Stimulated activated CD8-positive, alpha-beta memory T cell treated with anti-CD3 and anti-CD28 coated beads, Interleukin-4, amount 100 ng/mL, for 4 hours (primary cell): ENCODE measurements around the gene DEK.
A peak's percentile ranks its signal among the peaks of the same experiment; 100 is the strongest.
"Not testable (repeated sequence)": the region's sequence is repeated elsewhere in the genome, so short reads cannot be mapped to it uniquely, and the experiment has no call there.

Experiments used
- DNase-seq, 2 donors: peaks; one replicate each; pipeline ENCODE4 v3.0.0-alpha.2; 2020; ENCODE audit warnings: low read depth in 2 of 2, low spot score in 1 of 2

DEK gene, protein sequence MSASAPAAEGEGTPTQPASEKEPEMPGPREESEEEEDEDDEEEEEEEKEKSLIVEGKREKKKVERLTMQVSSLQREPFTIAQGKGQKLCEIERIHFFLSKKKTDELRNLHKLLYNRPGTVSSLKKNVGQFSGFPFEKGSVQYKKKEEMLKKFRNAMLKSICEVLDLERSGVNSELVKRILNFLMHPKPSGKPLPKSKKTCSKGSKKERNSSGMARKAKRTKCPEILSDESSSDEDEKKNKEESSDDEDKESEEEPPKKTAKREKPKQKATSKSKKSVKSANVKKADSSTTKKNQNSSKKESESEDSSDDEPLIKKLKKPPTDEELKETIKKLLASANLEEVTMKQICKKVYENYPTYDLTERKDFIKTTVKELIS

GRCh38 chr6:18264219-18264922 is at the start of gene DEK:
TSS of gene DEK (minus strand) at chr6:18264530. CDS start at chr6:18263987, 543 bp downstream.
- peak; percentile 72 to 75 for DNase-seq

DNA sequence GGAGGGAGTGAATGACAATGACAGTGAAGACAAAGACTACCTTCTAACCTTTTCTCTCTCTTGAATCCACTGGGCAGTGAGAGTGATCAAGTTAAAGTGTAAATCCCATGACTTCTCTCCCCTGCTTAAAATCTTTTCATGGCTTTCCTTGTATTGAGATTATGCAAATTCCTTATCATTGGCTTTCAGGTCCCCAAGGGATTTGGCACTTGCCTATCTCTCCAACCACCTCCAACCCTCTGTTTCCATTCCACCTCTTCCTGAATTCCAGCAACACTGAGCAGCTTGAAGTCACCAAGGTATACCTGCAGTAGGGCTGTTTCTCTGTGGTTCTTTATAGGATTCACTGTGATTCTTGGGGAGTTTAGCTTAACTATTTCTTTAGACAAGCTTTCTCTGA is 48.0 kb upstream of the DEK start:
- no peak for DNase-seq

DNA sequence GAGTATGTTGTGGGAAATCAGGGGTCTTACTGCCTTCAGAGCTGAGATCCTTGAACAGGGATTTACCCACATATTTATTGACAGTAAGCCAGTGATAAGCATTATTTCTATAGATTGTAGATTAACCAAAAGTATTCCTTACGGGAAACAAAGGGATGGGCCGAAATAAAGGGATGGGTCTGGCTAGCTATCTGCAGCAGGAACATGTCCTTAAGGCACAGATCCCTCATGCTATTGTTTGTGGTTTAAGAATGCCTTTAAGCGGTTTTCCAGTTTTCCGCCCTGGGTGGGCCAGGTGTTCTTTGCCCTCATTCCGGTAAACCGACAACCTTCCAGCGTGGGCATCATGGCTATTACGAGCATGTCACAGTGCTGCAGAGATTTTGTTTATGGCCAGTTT is 45.7 kb upstream of the DEK start:
- DNase-seq, result not testable (repeated sequence)

- no peak for DNase-seq
Measured at GRCh38 chr6:18309046-18309445, 44.7 kb upstream of the DEK start.

DNA sequence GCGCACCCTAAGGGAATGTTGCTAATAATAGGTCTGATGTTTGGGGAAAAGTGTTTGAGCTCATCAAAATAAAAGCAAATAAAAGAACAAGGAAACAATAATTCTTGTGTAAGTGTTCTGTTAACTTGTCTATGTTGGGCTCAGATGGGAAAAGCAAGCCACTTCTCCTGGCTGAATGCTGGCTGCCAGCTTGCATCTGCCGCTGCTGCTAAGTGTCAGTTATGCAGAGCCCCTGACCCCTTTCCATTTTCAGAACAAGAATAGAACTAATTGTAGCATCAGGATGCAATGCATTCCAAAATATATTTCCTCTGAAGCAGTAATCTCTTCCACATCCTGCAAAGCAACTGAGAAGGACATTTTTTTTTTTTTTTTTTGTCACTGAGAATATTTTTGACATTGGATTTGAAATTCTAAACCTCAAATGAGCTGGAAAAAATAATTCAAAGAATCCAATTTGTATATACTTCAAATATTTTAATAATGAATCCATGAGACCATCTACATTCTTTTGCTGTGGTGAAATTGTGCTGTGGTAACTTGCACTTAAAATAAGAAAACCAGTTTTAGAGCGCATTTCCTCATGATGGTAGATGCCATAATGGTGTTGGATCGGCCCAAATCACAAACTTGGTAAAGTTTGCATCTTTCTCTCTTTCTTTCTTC is 43.9 kb upstream of the DEK start:
- DNase-seq, result no peak

- no peak for DNase-seq
Measured at GRCh38 chr6:18306977-18307376, 42.6 kb upstream of the DEK start.

- no peak for DNase-seq
Measured at GRCh38 chr6:18302561-18303439, 38.5 kb upstream of the DEK start.

DNA sequence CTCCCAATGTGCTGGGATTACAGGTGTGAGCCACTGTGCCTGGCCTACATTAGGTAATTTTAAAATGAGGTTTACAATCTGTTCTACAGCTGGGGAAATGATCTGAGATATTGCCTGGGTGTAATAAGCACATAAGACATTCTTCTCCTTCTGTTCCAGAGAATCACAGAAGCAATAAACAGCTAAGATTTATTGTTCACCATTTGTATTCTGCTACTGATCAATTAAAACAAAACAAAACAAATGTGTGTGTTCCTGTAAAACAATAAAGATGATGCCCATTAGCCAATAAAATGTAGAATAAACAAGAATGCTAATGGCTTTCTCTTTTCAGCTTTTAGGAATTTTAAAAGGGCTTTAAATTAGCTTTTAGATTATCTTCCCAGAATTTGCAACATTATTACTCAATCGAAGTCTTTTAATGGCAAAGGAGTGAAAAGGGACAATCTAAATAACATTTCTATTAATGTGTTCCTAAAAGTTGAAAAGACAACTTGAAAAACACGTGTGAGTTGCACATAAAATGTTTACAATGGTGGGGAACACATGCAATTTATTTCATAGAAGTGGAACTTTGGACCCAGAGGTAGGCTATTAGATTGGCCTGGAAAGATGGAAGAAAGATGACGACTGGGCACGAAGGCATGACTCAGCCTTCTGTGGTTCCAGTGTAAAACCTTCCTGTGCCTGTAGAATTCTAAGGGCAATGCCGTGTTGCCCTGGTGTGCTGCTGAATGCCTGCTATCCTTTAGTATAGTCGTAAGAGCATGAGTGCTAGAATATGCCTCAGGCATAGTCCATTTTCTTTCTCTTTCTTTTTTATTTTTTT is 29.0 kb upstream of the DEK start:
- no peak for DNase-seq

DNA sequence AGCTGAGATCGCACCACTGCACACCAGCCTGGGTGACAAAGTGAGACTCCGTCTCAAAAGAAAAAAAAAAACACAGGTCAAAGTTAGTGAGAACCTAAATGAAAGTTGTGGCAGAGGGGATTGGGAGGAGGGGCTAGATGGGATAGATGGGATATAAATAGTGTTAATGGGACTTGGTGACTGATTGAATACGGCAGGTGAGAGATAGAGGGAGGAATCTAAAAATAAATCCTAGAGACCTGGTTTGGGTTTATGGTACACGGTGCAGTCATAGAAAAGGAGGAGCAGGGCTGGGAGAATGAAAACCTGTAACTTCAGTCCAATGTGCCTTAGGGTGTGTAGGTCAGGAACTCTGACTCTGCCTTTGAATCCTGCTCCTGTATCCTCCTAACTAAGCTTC is 25.0 kb upstream of the DEK start:
- DNase-seq, result no peak

DNA sequence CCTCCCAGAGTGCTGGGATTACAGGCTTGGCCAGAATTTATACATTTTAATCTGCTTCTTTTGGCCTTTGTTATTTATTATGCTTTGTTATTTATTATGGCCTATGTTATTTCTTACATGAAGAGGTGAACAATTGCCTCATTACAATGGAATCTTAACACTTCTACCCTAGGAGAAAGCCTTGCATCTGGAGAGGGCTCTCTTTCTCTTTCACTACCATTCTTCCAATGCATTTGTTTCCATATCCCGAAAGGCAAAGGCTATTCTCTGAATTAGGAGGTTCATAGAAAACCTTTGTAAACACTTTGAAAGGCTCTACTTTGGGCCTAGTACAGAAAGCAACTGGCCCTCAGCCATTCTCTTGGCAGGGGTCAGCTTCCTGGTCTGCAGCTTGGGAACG is 19.9 kb upstream of the DEK start:
- DNase-seq, result no peak

DNA sequence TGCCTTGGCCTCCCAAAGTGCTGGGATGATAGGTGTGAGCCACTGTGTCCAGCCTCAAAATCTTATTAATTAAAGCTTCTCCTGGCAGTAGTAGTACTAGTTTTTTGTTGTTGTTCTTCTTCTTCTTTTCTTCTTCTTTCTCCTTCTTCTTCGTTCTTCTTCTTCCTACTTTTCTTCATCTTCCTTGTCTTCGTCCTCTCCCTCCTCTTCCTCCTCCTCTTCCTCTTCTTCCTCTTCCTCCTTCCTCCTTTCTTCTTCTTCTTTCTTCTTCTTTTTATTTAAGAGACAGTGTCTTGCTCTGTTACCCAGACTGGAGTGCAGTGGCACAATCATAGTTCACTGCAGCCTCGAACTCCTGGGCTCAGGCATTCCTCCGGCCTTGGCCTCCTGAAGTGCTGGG is 17.2 kb upstream of the DEK start:
- DNase-seq, result no peak

DNA sequence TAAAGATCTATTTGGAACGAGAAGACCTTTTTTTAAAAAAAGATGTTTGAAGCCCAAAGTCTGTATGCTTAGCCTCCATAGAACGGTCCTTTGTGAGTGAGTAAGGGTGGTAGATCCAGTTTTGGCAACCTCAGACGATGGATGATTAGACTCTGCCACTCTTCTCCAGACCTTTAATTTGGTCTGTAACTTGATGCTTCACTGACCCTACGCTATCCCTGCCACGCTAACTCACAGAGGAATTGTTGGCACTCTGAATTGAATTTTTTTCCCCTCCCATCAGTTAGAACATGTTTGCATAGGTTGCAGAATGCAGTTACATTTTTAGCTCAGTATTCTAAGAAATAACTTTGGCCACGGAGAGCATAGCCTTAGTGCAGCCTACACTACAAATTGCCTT is 15.8 kb upstream of the DEK start:
- no peak for DNase-seq

DNA sequence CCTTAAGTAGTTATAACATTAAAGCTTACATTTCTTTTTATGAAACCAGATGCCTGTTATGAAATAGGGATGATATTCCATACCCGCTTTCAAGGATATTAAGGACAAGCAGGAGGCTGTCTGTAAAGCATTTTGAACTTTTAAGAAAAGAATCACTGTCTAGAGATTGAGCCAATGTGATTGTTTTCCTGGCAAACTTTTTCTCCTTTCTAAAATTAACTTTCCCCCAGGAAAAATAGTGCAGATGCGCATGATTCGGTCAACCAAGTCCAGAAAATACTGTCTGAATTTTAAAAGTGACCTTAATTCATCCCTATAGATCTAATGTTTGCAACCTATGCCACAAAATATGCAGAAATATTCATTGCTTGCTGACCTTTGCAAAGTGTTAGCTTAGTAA is 15.1 kb upstream of the DEK start:
- DNase-seq, result no peak

DNA sequence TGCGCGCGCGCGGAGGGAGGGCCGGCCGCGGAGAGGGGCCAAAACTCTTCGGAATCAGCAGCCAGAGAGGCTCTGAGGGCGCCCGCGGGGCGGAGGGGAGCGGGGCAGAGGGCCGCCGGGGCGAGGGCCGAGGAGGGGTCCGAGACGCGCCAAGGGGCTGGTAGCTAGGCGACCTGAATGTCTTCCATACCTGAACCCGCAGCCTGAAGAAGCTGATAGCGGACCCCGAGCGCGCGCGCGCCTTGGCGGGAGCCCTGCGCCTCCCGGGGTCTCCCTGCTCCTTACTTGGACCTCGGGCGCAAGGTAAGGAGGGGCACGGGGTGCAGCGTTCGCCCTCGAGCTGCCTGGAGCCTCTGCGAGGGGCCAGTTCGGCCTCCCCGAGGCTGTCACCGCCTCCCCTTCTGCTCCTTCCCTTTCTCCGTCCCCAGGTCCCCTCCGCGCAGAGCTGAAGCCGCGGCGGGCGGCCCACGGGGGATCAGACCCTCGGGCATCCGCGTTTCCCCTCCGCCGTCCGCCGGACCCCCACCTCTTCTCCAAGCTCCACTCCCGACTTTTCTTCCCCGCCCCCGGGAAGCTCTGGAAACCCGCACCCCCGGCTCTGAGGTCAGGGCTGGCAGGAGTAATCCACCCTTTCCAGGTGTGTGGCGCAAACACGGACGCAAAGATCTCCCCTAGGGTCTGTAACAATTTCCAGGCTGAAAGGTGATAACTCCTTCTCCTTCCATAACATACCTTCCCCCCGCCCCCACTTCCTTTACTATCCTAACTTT is 13.1 kb upstream of the DEK start:
- DNase-seq, result no peak

- DNase-seq, result no peak
Measured at GRCh38 chr6:18276610-18277236, 12.4 kb upstream of the DEK start.

DNA sequence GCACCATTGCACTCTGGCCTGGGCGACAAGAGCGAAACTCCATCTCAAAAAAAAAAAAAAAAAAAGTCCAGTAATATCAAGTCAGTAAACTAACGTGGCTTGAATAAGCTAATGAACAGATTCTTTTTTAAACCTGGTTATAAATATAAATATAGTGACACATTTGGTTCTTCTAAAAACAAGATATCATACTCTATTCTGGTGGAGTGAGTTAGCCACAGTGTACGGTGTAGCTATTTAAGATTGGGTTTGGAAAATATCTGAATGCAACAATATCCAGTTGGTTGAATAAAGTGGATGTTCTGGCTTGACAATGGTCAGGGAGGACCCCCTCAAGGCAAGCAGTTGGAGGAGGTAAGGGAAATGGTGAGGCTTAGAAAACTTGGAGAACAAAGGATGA is 5.9 kb upstream of the DEK start:
- DNase-seq, result no peak

- DNase-seq, result no peak
Measured at GRCh38 chr6:18269717-18270116, 5.4 kb upstream of the DEK start.

DNA sequence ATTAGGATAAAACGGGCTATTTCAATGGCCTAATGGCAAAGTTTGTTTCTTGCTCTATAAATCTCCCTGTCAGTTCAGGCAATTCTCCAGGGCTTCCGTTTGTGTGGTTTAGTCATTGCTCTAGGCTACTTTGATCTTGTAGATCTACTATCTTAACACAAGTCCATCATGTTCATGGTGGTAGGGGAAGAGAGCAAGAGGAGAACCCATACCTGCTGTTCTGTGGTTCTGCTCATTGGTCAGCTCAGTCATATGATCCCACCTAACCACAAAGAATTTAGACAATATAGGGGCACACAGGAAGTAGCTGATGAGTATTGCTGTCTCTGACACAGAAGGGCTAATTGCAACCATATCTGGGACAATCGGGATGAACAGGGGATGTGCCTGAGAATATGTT is 4.9 kb upstream of the DEK start:
- no peak for DNase-seq

DNA sequence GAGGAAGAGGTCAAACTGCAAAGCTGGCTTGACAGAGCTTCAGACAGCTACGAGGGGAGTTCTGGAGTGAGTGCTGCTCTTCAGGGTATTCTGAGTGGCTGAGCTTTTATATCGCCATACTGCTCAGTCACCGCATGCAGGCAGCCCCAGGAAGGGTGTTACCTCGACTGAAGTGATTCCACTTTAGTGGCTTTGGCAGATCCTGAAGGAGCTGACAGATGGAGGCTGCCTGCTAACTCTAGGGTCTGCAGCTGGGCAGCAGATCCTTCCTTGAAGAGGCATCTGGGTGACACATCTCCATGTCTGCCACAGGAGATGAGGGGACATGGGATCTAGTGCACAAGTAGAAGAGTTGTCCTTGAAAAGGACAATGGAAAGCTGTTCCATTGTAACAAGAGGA is 3.7 kb upstream of the DEK start:
- DNase-seq, result no peak
